Rectal smooth muscle tissue (tissue), 1 donor: Measurements from ENCODE around the gene GP9.
A peak's percentile ranks its signal among the peaks of the same experiment; 100 is the strongest.

ENCODE experiments used
- H3K27ac ChIP-seq: one replicate; pipeline ENCODE4 v1.7.0; 2013; ENCODE audit warnings: low read depth, low read length, inconsistent platforms
- H3K27me3 ChIP-seq: one replicate; pipeline ENCODE4 v1.7.0; 2013; ENCODE audit warnings: low read length; ENCODE audit not compliant: control insufficient read depth, insufficient read depth
- H3K36me3 ChIP-seq: one replicate; pipeline ENCODE4 v1.7.0; 2013; ENCODE audit warnings: low read length; ENCODE audit not compliant: control insufficient read depth, insufficient read depth
- H3K4me1 ChIP-seq: one replicate; pipeline ENCODE4 v1.7.0; 2013; ENCODE audit warnings: low read length; ENCODE audit not compliant: control insufficient read depth, insufficient read depth
- H3K4me3 ChIP-seq: one replicate; pipeline ENCODE4 v1.7.0; 2013; ENCODE audit warnings: low read length
- H3K9ac ChIP-seq: one replicate; pipeline ENCODE4 v1.7.0; 2013; ENCODE audit warnings: low read length

GP9 gene

GRCh38 chr3:129060276-129061022, at the start of gene GP9:
Gene GP9 (plus strand): TSS chr3:129060779. CDS start chr3:129061740, 961 bp downstream.
- Histone ChIP-seq H3K27me3 (no peaks in the 10 kb centered on the region), H3K9ac (no peak within 1 kb of the TSS), H3K4me3 (no peak within 1 kb of the TSS), H3K36me3 (no peaks in the 10 kb centered on the region), H3K4me1 (no peaks in the 10 kb centered on the region), H3K27ac (no peak within 1 kb of the TSS)

GRCh38 chr3:129013491-129013891, 47.1 kb upstream of the GP9 start:
- Histone ChIP-seq H3K27ac (peak overlapping the region; percentile 2), H3K27me3 (no peaks in the 10 kb centered on the region), H3K4me1 (peaks cover 3% of the 10 kb centered on the region), H3K4me3 (no peak overlapping the region), H3K9ac (no peak overlapping the region), H3K36me3 (peaks cover 1% of the 10 kb centered on the region)

- H3K4me3 ChIP-seq = no peak overlapping the region
- no peaks in the 10 kb centered on the region for H3K36me3 ChIP-seq
- H3K27me3 ChIP-seq = no peaks in the 10 kb centered on the region
- no peak overlapping the region for H3K9ac ChIP-seq
- peaks cover 3% of the 10 kb centered on the region for H3K4me1 ChIP-seq
- H3K27ac ChIP-seq = peak overlapping the region; percentile 2
These were observed 46.4 kb upstream of the GP9 start for GRCh38 chr3:129014148-129014547.

DNA sequence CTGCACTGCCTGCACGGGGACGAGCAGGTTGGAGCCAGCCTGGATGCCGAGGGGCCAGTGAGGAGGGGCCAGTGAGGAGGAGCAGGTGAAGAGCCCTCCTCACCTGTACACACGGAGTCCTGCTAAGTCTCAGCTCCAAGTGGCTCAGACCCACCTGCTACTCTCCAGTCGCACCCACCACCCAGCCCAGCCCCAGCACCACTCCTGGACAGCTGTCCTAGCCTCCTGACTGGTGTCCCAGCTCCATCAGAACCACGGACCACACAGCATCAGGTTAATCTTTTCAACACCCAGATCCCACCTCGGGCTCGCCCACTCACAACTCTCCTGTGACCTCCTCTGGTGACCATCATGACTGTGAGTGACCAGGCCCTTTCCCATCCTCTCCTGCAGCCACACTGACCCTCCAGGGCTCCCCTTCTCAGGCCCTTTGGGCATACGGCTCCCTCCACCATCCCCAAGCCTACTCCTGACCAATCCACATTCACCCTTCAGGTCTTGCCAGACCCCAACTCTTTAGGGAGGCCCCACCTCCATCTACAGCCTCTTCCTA, 45.7 kb upstream of the GP9 start:
- H3K27ac ChIP-seq = peak overlapping the region; percentile 0
- no peak overlapping the region for H3K4me3 ChIP-seq
- H3K4me1 ChIP-seq = peaks cover 3% of the 10 kb centered on the region
- no peak overlapping the region for H3K9ac ChIP-seq
- H3K36me3 ChIP-seq = no peaks in the 10 kb centered on the region
- no peaks in the 10 kb centered on the region for H3K27me3 ChIP-seq

DNA sequence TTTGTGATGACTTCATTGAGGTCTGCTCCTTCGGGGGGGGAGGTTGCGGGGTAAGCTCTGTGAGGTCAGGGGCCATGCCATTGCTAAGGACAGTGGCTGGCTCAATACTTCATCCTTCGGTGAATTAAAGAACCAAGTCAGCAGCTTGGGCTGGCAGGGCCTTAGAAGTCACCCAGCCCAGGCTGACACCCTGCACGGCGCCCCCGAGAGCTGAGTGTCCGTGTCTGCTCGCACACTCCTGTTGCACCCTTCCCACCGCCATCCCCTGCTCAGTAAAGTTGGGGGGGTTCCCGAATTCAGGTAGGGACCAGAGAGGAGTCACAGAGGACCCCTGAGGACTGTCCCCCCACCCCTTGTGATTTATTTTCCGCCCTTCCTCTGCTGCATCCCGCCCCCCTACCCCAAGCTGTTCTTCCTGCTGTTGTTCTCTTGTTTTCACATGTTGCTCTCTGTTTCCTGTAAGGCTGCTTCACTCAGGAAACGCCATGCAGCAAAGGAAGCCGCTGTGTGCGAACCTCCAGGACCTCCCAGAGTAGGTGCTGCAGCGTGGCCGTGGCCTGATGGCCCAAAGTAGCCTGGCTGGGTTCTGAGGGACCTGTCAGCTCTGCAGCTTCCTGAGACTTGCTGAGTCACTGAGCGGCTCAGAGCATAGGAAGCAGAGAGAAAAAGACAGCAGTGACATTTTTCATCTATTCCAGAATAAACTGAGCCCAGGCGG, 45.0 kb upstream of the GP9 start:
- Histone ChIP-seq H3K36me3 (no peaks in the 10 kb centered on the region), H3K27me3 (no peaks in the 10 kb centered on the region), H3K4me1 (no peaks in the 10 kb centered on the region), H3K4me3 (peak overlapping the region; percentile 7), H3K9ac (no peak overlapping the region), H3K27ac (peak overlapping the region; percentile 13)

GRCh38 chr3:129016356-129016719, 44.2 kb upstream of the GP9 start:
- Histone ChIP-seq H3K27me3 (no peaks in the 10 kb centered on the region), H3K4me3 (no peak overlapping the region), H3K9ac (no peak overlapping the region), H3K4me1 (no peaks in the 10 kb centered on the region), H3K36me3 (no peaks in the 10 kb centered on the region), H3K27ac (peak overlapping the region; percentile 5)

GRCh38 chr3:129016720-129017483, 43.7 kb upstream of the GP9 start:
- Histone ChIP-seq H3K4me3 (peak overlapping the region; percentile 30), H3K27me3 (no peaks in the 10 kb centered on the region), H3K4me1 (no peaks in the 10 kb centered on the region), H3K9ac (no peak overlapping the region), H3K27ac (peak overlapping the region; percentile 5), H3K36me3 (no peaks in the 10 kb centered on the region)

GRCh38 chr3:129017484-129017899, 43.1 kb upstream of the GP9 start:
- Histone ChIP-seq H3K27me3 (no peaks in the 10 kb centered on the region), H3K9ac (peak overlapping the region; percentile 32), H3K27ac (no peak overlapping the region), H3K4me3 (peak overlapping the region; percentile 30), H3K4me1 (no peaks in the 10 kb centered on the region), H3K36me3 (no peaks in the 10 kb centered on the region)

DNA sequence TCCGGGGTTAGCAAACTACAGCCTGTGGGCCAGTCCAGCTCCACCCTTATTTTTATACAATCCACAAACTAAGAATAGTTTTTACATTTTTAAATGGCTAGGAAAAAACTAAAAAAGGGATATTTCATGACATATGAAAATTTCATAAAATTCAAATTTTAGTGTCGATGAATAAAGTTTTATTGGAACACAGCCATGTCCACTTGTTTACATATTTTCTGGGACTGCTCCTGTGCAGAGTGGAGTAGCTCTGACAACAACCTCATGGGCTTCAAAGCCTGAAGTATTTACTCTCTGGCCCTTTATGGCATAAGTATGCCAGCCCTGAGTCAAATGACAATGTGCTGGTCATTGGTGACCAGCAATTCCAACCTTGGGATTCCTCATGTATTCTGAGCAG, 42.3 kb upstream of the GP9 start:
- Histone ChIP-seq H3K27me3 (no peaks in the 10 kb centered on the region), H3K4me1 (no peaks in the 10 kb centered on the region), H3K27ac (no peak overlapping the region), H3K9ac (no peak overlapping the region), H3K4me3 (no peak overlapping the region), H3K36me3 (no peaks in the 10 kb centered on the region)

DNA sequence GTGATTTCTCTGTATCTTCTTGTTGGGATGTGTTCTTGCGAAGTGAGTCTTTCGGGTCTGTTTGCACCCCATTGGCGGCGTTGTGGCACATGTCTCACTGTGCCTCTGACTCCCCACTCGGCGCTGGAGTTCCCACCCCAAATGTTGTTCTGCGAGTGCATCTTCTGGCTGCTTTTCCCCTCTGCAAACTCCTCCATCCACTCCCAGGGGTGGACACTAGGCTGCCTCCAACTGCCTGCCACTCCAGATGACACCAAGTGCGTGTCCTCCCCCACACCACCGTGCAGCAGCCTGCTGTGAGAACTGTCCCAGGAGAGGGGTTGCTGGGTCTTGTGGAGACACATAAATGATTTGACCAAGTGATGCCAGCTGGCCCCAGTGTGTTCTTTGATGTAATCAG, 41.8 kb upstream of the GP9 start:
- Histone ChIP-seq H3K27ac (no peak overlapping the region), H3K36me3 (no peaks in the 10 kb centered on the region), H3K4me1 (no peaks in the 10 kb centered on the region), H3K9ac (no peak overlapping the region), H3K4me3 (no peak overlapping the region), H3K27me3 (no peaks in the 10 kb centered on the region)

GRCh38 chr3:129019266-129019665, 41.3 kb upstream of the GP9 start:
- Histone ChIP-seq H3K27me3 (no peaks in the 10 kb centered on the region), H3K36me3 (no peaks in the 10 kb centered on the region), H3K4me3 (no peak overlapping the region), H3K4me1 (no peaks in the 10 kb centered on the region), H3K27ac (no peak overlapping the region), H3K9ac (no peak overlapping the region)

DNA sequence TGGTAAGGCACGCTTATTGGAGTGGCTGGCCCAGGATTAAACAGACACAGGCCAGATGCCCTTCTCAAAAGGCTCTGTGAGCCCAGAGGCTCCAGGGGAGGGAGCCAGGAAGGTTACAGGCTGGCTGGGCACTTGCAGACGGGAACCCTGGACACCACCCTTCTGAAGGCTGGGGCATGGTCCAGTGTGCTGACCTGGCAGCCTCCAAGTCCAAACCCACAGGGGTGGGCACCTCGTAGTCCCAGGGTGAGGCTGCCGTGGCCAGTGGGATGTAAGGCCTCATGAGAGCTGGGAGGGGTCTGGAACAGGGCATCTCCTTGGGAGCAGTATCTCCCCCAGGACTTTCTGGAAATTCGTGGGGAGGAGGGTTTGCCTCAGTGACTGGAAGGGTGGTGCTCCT, 39.9 kb upstream of the GP9 start:
- Histone ChIP-seq H3K27me3 (no peaks in the 10 kb centered on the region), H3K4me1 (peaks cover 3% of the 10 kb centered on the region), H3K36me3 (no peaks in the 10 kb centered on the region), H3K4me3 (no peak overlapping the region), H3K27ac (peak overlapping the region; percentile 48), H3K9ac (no peak overlapping the region)
